Esophagus muscularis mucosa (tissue), 3 donors: ENCODE measurements around the gene SGK1.

Experiments
- EP300 ChIP-seq: sonication (generic); formaldehyde crosslinking; IDR thresholded peaks from one replicate; pipeline ENCODE4 v1.6.1; 2017; ENCODE audit warnings: antibody characterized with exemption
- TF ChIP-seq, protein P1 (sequence below), 3 experiments: fragments of 200-600 bp in 2 of 3; fragments of 450-650 bp in 1 of 3; sonication (generic) in 2 of 3; IDR thresholded peaks; one replicate each; pipeline ENCODE4 v1.5.1; 2017 to 2019; ENCODE audit warnings: antibody characterized with exemption in 3 of 3, mild to moderate bottlenecking in 2 of 3, moderate library complexity in 1 of 3

DNA sequence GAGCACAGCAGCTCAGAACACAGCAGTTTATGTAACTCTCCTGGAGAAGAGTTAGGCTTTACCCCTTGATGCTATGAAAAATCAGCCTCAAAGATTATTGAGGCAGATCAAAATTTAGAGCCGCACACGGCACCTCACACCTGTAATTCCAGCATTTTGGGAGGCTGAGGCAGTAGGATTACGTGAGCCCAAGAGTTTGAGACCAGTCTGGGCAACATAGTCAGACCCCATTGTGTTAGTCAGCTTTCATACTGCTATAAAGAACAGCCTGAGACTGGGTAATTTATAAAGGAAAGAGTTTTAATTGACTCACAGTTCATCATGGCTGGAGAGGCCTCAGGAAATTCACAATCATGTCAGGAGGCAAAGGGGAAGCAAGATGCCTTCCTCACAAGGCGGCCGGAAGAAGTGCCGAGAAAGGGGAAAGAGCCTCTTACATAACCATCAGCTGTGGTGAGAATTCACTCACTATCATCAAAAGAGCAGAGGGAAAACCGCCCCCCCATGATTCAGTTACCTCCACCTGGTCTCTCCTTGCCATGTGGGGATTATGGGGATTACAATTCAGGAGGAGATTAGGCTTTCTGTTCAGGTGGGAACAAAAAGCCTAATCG lies 87.7 kb downstream of the SGK1 start:
- TF ChIP-seq, protein P1, sequence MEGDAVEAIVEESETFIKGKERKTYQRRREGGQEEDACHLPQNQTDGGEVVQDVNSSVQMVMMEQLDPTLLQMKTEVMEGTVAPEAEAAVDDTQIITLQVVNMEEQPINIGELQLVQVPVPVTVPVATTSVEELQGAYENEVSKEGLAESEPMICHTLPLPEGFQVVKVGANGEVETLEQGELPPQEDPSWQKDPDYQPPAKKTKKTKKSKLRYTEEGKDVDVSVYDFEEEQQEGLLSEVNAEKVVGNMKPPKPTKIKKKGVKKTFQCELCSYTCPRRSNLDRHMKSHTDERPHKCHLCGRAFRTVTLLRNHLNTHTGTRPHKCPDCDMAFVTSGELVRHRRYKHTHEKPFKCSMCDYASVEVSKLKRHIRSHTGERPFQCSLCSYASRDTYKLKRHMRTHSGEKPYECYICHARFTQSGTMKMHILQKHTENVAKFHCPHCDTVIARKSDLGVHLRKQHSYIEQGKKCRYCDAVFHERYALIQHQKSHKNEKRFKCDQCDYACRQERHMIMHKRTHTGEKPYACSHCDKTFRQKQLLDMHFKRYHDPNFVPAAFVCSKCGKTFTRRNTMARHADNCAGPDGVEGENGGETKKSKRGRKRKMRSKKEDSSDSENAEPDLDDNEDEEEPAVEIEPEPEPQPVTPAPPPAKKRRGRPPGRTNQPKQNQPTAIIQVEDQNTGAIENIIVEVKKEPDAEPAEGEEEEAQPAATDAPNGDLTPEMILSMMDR (IDR thresholded peaks at IDR 0.05): no peak
- no peak for TF ChIP-seq EP300
